Measurements from ENCODE around the gene ZNF79. TPM values are rescaled to one million over a fixed set of nuclear protein-coding genes. Genes with fewer than 3 reads are reported as not detected.

Gene ZNF79
- total and polyA plus RNA-seq, 9 of the 15 experiments (the other 6 are each of a cell fraction or from before 2014, with no cell fraction given): 0.62 to 7.0 (median 4.1) TPM

GRCh38 chr9:127382541-127382940 is 41.6 kb upstream of the ZNF79 start:
- WGBS (ENCODE audit: insufficient coverage, low coverage, missing lambda C conversion rate): 8% methylated on average over 2 of the region's 2 CpGs
- Histone ChIP-seq H3K9me3 (replicated peaks; ENCODE audit: control insufficient read depth, insufficient read depth, low read depth, low read length) (no peaks in the 10 kb centered on the region), H3K4me3 (no peak overlapping the region), H3K4me1 (replicated peaks in 1 of 2; ENCODE audit: control insufficient read depth in 2 of 2, insufficient read depth in 2 of 2, low read length in 2 of 2) (no peaks in the 10 kb centered on the region), H3K79me2 (ENCODE audit: control insufficient read depth, insufficient read depth, low read length) (no peaks in the 10 kb centered on the region), H2AFZ (ENCODE audit: low read depth, low read length) (no peak overlapping the region), H3K27me3 (ENCODE audit: control insufficient read depth in 2 of 2, insufficient read depth in 2 of 2, low read length in 2 of 2) (peaks cover 29 to 37% of the 10 kb centered on the region in 2 experiments; a peak in 4 of 5 replicates), H3K9ac (ENCODE audit: insufficient read depth in 1 of 2, low read depth in 2 of 2, low read length in 2 of 2) (no peak overlapping the region), H4K20me1 (replicated peaks; ENCODE audit: control insufficient read depth, insufficient read depth, low read length) (peaks cover 4% of the 10 kb centered on the region; the same call in 1 of the 2 replicates), H3K27ac (ENCODE audit: extremely low read depth, low read depth, low read length) (no peak overlapping the region), H3K36me3 (ENCODE audit: control insufficient read depth, insufficient read depth, low read length) (no peaks in the 10 kb centered on the region), H3K4me2 (ENCODE audit: insufficient read depth, low read length) (no peak overlapping the region), H3K9me1 (ENCODE audit: control insufficient read depth, insufficient read depth, low read length) (no peaks in the 10 kb centered on the region)
- FAIRE-seq (no peak), DNase-seq (ENCODE audit: extremely low read depth in 1 of 4, low spot score in 3 of 4) (no peak), ATAC-seq (no peak)
- no peak for TF ChIP-seq PML (IDR thresholded peaks at IDR 0.05; ENCODE audit: low read length)
- TF ChIP-seq ESRRB (CRISPR knock-in tag; IDR thresholded peaks at IDR 0.05; ENCODE audit: borderline replicate concordance): no peak
- TF ChIP-seq CEBPB (tag; IDR thresholded peaks at IDR 0.05): no peak
- TF ChIP-seq NCOA4 (IDR thresholded peaks at IDR 0.05; ENCODE audit: partially characterized antibody): no peak
- TF ChIP-seq ARID3A (IDR thresholded peaks at IDR 0.05; ENCODE audit: borderline replicate concordance, low read depth, low read length): no peak
- TF ChIP-seq, protein P1, sequence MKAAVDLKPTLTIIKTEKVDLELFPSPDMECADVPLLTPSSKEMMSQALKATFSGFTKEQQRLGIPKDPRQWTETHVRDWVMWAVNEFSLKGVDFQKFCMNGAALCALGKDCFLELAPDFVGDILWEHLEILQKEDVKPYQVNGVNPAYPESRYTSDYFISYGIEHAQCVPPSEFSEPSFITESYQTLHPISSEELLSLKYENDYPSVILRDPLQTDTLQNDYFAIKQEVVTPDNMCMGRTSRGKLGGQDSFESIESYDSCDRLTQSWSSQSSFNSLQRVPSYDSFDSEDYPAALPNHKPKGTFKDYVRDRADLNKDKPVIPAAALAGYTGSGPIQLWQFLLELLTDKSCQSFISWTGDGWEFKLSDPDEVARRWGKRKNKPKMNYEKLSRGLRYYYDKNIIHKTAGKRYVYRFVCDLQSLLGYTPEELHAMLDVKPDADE (conservative IDR thresholded peaks at IDR 0.05; ENCODE audit: control insufficient read depth, low read depth, low read length): no peak
- no peak for TF ChIP-seq ZC3H8 (IDR thresholded peaks at IDR 0.05)
- TF ChIP-seq CREB1 (IDR thresholded peaks at IDR 0.05): no peak
- no peak for TF ChIP-seq CREB1 (CRISPR knock-in tag; IDR thresholded peaks at IDR 0.05)
- TF ChIP-seq GABPA (tag; conservative IDR thresholded peaks at IDR 0.05; ENCODE audit: low read depth): no peak
- no peak for TF ChIP-seq KLF13 (tag; IDR thresholded peaks at IDR 0.05; ENCODE audit: borderline replicate concordance, low read depth)
- no peak for TF ChIP-seq ZNF764 (CRISPR knock-in tag; IDR thresholded peaks at IDR 0.05; ENCODE audit: low read depth)
- TF ChIP-seq RNF2 (IDR thresholded peaks at IDR 0.05): no peak
- TF ChIP-seq EGR1 (conservative IDR thresholded peaks at IDR 0.05): no peak
- in situ Hi-C loops (cut with MboI) (no loop called here), intact Hi-C loops (cut with micrococcal nuclease) (no loop called here)
- ChIA-PET CTCF (ENCODE audit: low intra/inter-chr PET ratio) (no interaction called here), POLR2A (no interaction called here)
- BruUV-seq (replicated peaks): no TSS peak
